Measurements from ENCODE around the gene DLG5. TPM values are rescaled to one million over a fixed set of nuclear protein-coding genes. Genes with fewer than 3 reads are reported as not detected.

The DLG5 gene
- total and polyA plus RNA-seq, 9 of the 15 experiments (the other 6 are each of a cell fraction or from before 2014, with no cell fraction given): 1.4 to 26.8 (median 11.2) TPM

DNA sequence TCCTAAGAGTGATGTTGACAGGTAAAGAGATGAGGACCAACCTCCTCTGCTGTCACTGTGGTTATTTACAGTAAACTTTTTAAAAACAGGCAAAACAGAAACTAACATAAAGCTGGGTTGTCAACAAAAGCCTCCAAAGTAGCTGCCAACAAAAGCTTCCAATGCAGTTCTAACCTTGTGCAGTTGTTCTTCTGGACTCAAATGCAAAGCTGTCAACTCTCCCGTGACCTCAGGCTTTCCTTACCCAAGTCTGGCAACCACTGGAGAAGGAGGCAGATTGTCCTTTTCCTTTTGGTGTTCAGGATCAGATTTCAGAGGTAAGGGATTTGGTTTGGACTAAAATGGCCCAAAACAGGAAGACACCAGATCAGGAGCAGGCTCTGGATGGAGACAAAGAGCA is 63.1 kb downstream of the DLG5 start:
- no peak overlapping the region for H3K4me3 ChIP-seq
- no peak overlapping the region for H3K27ac ChIP-seq (ENCODE audit: extremely low read depth, low read depth, low read length)
- in situ Hi-C loops (cut with MboI) (no loop called here), intact Hi-C loops (cut with micrococcal nuclease) (no loop called here)
- H3K79me2 ChIP-seq (ENCODE audit: control insufficient read depth, insufficient read depth, low read length): no peaks in the 10 kb centered on the region
- WGBS (ENCODE audit: insufficient coverage, low coverage, missing lambda C conversion rate): 82% methylated on average over 1 of the region's 1 CpG
- H3K27me3 ChIP-seq (ENCODE audit: control insufficient read depth in 2 of 2, insufficient read depth in 2 of 2, low read length in 2 of 2): no peaks in the 10 kb centered on the region
- H3K9ac ChIP-seq (ENCODE audit: insufficient read depth in 1 of 2, low read depth in 2 of 2, low read length in 2 of 2): no peak overlapping the region; a peak in 1 of 4 replicates
- no peak for DNase-seq (ENCODE audit: extremely low read depth in 1 of 4, low spot score in 3 of 4)
- H4K20me1 ChIP-seq (replicated peaks; ENCODE audit: control insufficient read depth, insufficient read depth, low read length): peaks cover 14% of the 10 kb centered on the region
- TF ChIP-seq MECOM (CRISPR knock-in tag; IDR thresholded peaks at IDR 0.05) (no peak), ELF2 (CRISPR knock-in tag; IDR thresholded peaks at IDR 0.05) (no peak), UBTF (IDR thresholded peaks at IDR 0.05; ENCODE audit: borderline replicate concordance in 1 of 2, low read depth in 2 of 2, low read length in 2 of 2) (no peak), CBX8 (IDR thresholded peaks at IDR 0.05; ENCODE audit: borderline replicate concordance, extremely low read depth, low read depth, low read length, poor library complexity, severe bottlenecking) (no peak), NR3C1 (CRISPR knock-in tag; IDR thresholded peaks at IDR 0.05) (no peak), XRCC5 (IDR thresholded peaks at IDR 0.05; ENCODE audit: low read depth, low read length) (no peak), ZNF76 (CRISPR knock-in tag; IDR thresholded peaks at IDR 0.05; ENCODE audit: borderline replicate concordance) (no peak), ZBTB2 (IDR thresholded peaks at IDR 0.05) (no peak), RBM17 (IDR thresholded peaks at IDR 0.05; ENCODE audit: borderline replicate concordance, low read depth, low read length) (no peak), NR0B1 (IDR thresholded peaks at IDR 0.05; ENCODE audit: partially characterized antibody) (no peak), CBX1 (IDR thresholded peaks at IDR 0.05; ENCODE audit: low read depth) (no peak)
- TF ChIP-seq, protein P1, sequence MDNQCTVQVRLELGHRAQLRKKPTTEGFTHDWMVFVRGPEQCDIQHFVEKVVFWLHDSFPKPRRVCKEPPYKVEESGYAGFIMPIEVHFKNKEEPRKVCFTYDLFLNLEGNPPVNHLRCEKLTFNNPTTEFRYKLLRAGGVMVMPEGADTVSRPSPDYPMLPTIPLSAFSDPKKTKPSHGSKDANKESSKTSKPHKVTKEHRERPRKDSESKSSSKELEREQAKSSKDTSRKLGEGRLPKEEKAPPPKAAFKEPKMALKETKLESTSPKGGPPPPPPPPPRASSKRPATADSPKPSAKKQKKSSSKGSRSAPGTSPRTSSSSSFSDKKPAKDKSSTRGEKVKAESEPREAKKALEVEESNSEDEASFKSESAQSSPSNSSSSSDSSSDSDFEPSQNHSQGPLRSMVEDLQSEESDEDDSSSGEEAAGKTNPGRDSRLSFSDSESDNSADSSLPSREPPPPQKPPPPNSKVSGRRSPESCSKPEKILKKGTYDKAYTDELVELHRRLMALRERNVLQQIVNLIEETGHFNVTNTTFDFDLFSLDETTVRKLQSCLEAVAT (IDR thresholded peaks at IDR 0.05): no peak
- no peak for FAIRE-seq
- ChIA-PET CTCF (ENCODE audit: low intra/inter-chr PET ratio) (no interaction called here), POLR2A (interaction anchor here (0.9 to 1.3 kb wide), 3 partner anchors 12 to 24 kb away, joined by 3 read pairs; no protein-coding TSS in a partner anchor)
- H3K4me1 ChIP-seq (replicated peaks in 1 of 2; ENCODE audit: control insufficient read depth in 2 of 2, insufficient read depth in 2 of 2, low read length in 2 of 2): peaks cover 0 to 7% of the 10 kb centered on the region in 2 experiments; a peak in 2 of 5 replicates
- no peak overlapping the region for H3K4me2 ChIP-seq (ENCODE audit: insufficient read depth, low read length)
- H2AFZ ChIP-seq (ENCODE audit: low read depth, low read length): no peak overlapping the region
- peaks cover 36% of the 10 kb centered on the region; the same call in 2 of the 3 replicates for H3K36me3 ChIP-seq (ENCODE audit: control insufficient read depth, insufficient read depth, low read length)
- H3K9me1 ChIP-seq (ENCODE audit: control insufficient read depth, insufficient read depth, low read length): peaks cover 9% of the 10 kb centered on the region
- no peaks in the 10 kb centered on the region for H3K9me3 ChIP-seq (replicated peaks; ENCODE audit: control insufficient read depth, insufficient read depth, low read depth, low read length)
- no TSS peak for BruUV-seq (replicated peaks)
- no peak for ATAC-seq
